KMS-11 (cell line): Measurements from ENCODE around the gene CFAP299.

Experiments
- H2AFZ ChIP-seq: fragments of 200-600 bp; sonication (generic); 2 replicates; pipeline ENCODE4 v1.6.1; 2016; ENCODE audit warnings: antibody characterized with exemption, mixed run types, low read depth
- H3K27ac ChIP-seq: fragments of 200-600 bp; sonication (generic); 2 replicates; pipeline ENCODE4 v1.6.1; 2016; ENCODE audit warnings: mild to moderate bottlenecking, mixed run types
- H3K27me3 ChIP-seq: fragments of 200-600 bp; sonication (generic); 2 replicates; pipeline ENCODE4 v1.6.1; 2017; ENCODE audit warnings: mild to moderate bottlenecking, low read depth, mixed run types, moderate library complexity; ENCODE audit not compliant: insufficient read depth
- H3K36me3 ChIP-seq: fragments of 200-600 bp; sonication (generic); 2 replicates; pipeline ENCODE4 v1.6.1; 2017; ENCODE audit warnings: mild to moderate bottlenecking, mixed run types; ENCODE audit not compliant: insufficient read depth
- H3K4me1 ChIP-seq: fragments of 200-600 bp; sonication (generic); 2 replicates; pipeline ENCODE4 v1.6.1; 2016; ENCODE audit warnings: mild to moderate bottlenecking, low read depth, mixed run types; ENCODE audit not compliant: poor library complexity, severe bottlenecking
- H3K4me2 ChIP-seq: fragments of 200-600 bp; sonication (generic); 2 replicates; pipeline ENCODE4 v1.7.0; 2016; ENCODE audit warnings: mild to moderate bottlenecking, mixed run types
- H3K4me3 ChIP-seq: fragments of 200-600 bp; sonication (generic); IDR thresholded peaks from 2 replicates; pipeline ENCODE4 v1.6.1; 2017; ENCODE audit warnings: low read depth, low read length, mixed read lengths; ENCODE audit not compliant: insufficient read depth
- H3K79me2 ChIP-seq: fragments of 200-600 bp; sonication (generic); 2 replicates; pipeline ENCODE4 v1.6.1; 2016; ENCODE audit warnings: low read depth, mixed run types; ENCODE audit not compliant: insufficient read depth
- H3K9ac ChIP-seq: fragments of 200-600 bp; sonication (generic); 2 replicates; pipeline ENCODE4 v1.6.1; 2016; ENCODE audit warnings: mild to moderate bottlenecking, mixed run types
- H4K20me1 ChIP-seq: fragments of 200-600 bp; sonication (generic); 2 replicates; pipeline ENCODE4 v1.6.1; 2016; ENCODE audit warnings: mild to moderate bottlenecking, mixed run types; ENCODE audit not compliant: insufficient read depth
- CTCF ChIP-seq: fragments of 200-600 bp; sonication (generic); conservative IDR thresholded peaks from 2 replicates; pipeline ENCODE4 v1.6.1; 2017; ENCODE audit warnings: low read depth, mild to moderate bottlenecking, antibody characterized with exemption, low read length, moderate library complexity, mixed read lengths

Gene CFAP299

DNA sequence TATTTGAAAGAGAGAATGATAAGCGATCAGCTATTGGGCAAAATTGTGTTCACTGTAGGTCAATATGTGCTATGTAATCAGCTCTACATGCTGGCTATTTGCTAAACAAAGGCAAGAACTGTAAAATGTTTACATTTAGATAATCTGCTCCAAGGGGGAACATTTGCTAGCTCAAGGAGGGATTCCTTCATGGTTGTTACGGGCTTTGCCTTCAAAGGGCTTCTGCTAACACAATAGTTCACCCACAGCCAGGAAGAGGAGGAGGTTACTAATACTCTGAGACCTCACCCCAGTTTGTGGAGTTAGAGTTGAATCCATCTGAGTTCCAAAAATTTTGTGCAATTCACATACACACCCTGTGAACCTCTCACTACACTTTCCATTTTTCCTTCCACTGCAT, 587.4 kb downstream of the CFAP299 start:
- Histone ChIP-seq H3K4me3 (no peak overlapping the region), H3K4me1 (no peaks in the 10 kb centered on the region), H3K9ac (no peak overlapping the region), H2AFZ (no peak overlapping the region), H3K79me2 (no peaks in the 10 kb centered on the region), H3K27me3 (no peaks in the 10 kb centered on the region), H3K36me3 (no peaks in the 10 kb centered on the region), H3K27ac (no peak overlapping the region), H4K20me1 (no peaks in the 10 kb centered on the region), H3K4me2 (no peak overlapping the region)
- no peak for TF ChIP-seq CTCF

- no peaks in the 10 kb centered on the region for H3K36me3 ChIP-seq
- no peak for TF ChIP-seq CTCF
- H3K27ac ChIP-seq = no peak overlapping the region
- no peak overlapping the region for H3K4me2 ChIP-seq
- H3K9ac ChIP-seq = no peak overlapping the region
- no peaks in the 10 kb centered on the region for H3K79me2 ChIP-seq
- H4K20me1 ChIP-seq = no peaks in the 10 kb centered on the region
- H3K27me3 ChIP-seq = no peaks in the 10 kb centered on the region
- H3K4me3 ChIP-seq = no peak overlapping the region
- no peak overlapping the region for H2AFZ ChIP-seq
- no peaks in the 10 kb centered on the region for H3K4me1 ChIP-seq
Measured at GRCh38 chr4:80925293-80925692, 589.8 kb downstream of the CFAP299 start.

GRCh38 chr4:80926446-80926845, 590.9 kb downstream of the CFAP299 start:
- no peak for TF ChIP-seq CTCF

DNA sequence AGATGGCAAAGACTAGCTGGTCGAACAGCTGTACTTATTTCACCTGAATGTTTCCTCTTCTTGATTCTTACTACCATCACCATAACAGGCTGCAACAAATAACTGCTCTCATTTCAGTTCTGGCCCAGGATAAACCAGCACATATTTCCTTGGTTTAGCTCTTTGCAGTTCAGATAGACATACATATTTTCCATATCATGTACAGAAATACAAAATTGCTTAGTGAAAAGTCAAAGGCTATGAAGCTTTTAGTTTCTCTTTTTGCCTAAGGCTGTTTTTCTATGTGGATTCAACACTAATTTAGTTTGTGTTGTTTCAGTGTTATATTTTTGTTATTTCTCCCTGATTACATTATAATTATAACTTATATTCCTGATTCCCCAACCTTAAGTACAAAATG, 591.4 kb downstream of the CFAP299 start:
- H3K4me3 ChIP-seq = no peak overlapping the region
- no peaks in the 10 kb centered on the region for H4K20me1 ChIP-seq
- H3K4me2 ChIP-seq = no peak overlapping the region
- TF ChIP-seq CTCF = no peak
- no peaks in the 10 kb centered on the region for H3K27me3 ChIP-seq
- no peaks in the 10 kb centered on the region for H3K36me3 ChIP-seq
- no peaks in the 10 kb centered on the region for H3K4me1 ChIP-seq
- H3K9ac ChIP-seq = no peak overlapping the region
- no peak overlapping the region for H3K27ac ChIP-seq
- H3K79me2 ChIP-seq = no peaks in the 10 kb centered on the region
- H2AFZ ChIP-seq = no peak overlapping the region

More at GRCh38 chr4:80926446-80926845, 590.9 kb downstream of the CFAP299 start:
- Histone ChIP-seq H3K9ac (no peak overlapping the region), H4K20me1 (no peaks in the 10 kb centered on the region), H3K27ac (no peak overlapping the region), H3K4me2 (no peak overlapping the region), H3K27me3 (no peaks in the 10 kb centered on the region), H3K36me3 (no peaks in the 10 kb centered on the region), H3K4me3 (no peak overlapping the region), H2AFZ (no peak overlapping the region), H3K79me2 (no peaks in the 10 kb centered on the region), H3K4me1 (no peaks in the 10 kb centered on the region)
